ENCODE results near the gene GRHL1.

The GRHL1 gene

GRCh38 chr2:10042301-10043161, 91.0 kb downstream of the GRHL1 start:
- DNase-seq (ENCODE audit: low read depth), result no peak

GRCh38 chr2:10043256-10043905, 91.9 kb downstream of the GRHL1 start, which contains the start of gene KLF11:
KLF11 (plus strand) TSS chr2:10043550; CDS start chr2:10043717, 167 bp downstream.
- peak; percentile 72 for DNase-seq (ENCODE audit: low read depth)

GRCh38 chr2:10043906-10044601, 92.6 kb downstream of the GRHL1 start:
- DNase-seq (ENCODE audit: low read depth), result peak; percentile 94

- DNase-seq (ENCODE audit: low read depth), result no peak
Measured at GRCh38 chr2:10045561-10046355, 94.3 kb downstream of the GRHL1 start.

DNA sequence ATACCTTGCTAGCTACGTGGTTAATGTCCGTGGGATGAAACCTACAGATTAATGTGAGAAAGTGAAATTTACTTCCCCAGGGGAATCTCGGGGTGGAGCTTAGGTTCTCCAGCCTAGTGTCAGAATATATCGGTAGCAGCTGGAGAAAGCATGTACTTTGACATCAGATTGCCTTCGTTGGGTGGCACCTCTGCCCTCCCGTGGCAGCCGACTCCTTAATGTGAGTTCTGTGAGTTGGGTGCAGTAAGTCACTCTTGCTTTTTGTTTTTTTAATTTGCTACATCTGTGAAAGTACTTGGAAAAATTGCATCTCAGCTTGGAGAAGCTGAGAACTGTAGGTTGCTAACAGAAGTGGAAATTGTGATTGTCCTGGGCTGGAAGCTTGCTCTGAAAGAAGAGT, 95.4 kb downstream of the GRHL1 start:
- DNase-seq (ENCODE audit: low read depth), result no peak

DNA sequence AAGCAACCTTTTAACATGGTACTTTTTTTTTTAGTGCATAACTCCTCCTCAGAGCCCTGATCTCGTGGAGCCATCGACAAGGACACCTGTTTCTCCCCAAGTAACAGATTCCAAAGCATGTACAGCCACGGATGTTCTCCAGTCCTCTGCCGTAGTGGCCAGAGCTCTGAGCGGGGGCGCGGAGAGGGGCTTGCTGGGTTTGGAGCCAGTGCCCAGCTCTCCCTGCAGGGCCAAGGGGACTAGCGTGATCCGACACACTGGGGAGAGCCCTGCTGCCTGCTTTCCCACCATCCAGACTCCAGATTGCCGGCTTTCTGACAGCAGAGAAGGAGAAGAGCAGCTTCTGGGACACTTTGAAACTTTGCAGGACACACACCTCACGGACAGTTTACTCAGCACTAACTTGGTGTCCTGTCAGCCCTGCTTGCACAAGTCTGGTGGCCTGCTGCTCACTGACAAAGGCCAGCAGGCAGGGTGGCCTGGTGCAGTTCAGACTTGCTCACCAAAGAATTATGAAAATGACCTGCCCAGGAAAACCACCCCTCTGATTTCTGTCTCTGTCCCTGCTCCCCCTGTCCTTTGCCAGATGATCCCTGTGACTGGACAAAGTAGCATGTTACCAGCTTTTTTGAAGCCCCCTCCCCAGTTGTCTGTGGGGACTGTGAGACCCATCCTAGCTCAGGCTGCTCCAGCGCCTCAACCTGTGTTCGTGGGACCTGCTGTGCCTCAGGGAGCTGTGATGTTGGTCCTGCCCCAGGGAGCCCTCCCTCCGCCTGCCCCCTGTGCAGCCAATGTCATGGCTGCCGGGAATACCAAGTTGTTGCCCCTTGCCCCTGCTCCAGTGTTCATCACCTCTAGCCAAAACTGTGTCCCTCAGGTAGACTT, 96.4 kb downstream of the GRHL1 start:
- no peak for DNase-seq (ENCODE audit: low read depth)

DNA sequence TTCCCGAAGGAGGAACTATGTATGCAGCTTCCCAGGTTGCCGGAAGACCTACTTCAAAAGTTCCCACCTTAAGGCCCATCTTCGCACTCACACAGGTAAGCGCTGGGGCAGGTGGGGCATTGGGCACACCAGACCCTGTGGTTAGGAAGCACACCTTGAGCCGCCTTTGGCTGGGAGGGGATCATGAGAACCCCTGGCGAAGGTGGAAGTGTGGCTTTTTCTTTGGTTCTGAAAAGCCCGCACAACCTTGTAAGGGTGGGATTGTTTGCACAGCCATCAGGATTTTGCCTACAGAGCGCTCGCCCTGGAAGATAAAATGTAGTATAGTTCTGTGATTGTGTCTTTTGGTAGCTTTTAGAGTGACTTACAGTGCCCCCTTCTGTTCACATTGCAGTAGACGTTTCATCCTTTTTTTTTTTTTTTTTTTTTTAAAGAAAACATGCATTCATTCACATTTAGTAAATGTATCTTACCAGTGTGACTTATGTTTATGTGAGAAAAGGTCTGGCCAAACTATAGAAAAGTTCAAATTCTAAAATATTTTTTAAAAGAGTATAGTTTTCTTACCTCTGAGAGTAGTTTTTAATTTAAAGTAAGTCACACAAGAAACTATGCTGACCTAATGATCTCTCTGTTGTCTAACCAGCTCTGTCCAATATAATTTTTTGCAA, 97.1 kb downstream of the GRHL1 start:
- DNase-seq (ENCODE audit: low read depth), result no peak
